ENCODE data around the gene ARHGEF38.

ARHGEF38 gene

DNA sequence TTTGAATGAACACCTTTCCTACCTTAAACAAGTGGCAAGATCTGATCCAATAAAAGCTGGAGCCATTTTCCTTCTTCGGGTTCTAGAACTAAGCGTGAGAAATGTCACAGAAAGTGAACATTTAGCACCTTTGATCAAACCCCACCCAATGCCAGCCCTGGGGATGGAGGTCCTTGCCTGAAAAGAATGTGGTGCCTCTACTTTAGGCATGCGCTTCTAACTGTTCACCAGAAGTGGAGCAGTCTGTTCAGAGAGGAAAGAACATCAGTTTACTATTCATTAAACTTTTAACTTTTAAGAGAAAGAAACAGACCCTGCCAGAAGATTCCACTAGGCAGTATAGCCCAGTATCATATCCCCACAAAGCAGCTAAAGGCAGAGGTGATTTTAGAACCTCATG, 80.2 kb downstream of the ARHGEF38 start:
- Histone ChIP-seq H3K79me2 (ENCODE audit: insufficient read depth, low read length) (no peaks in the 10 kb centered on the region), H3K9me3 (ENCODE audit: low read length) (no peaks in the 10 kb centered on the region), H3K9me2 (ENCODE audit: low read depth, low read length) (no peaks in the 10 kb centered on the region), H3K36me3 (ENCODE audit: insufficient read depth, low read length) (no peaks in the 10 kb centered on the region), H3K27ac (ENCODE audit: low read depth, low read length, poor library complexity, severe bottlenecking) (peak overlapping the region; percentile 7), H3K4me1 (ENCODE audit: insufficient read depth, low read length, severe bottlenecking) (peaks cover 52% of the 10 kb centered on the region), H3K4me3 (ENCODE audit: low read depth, low read length, poor library complexity, severe bottlenecking) (no peak overlapping the region), H3K27me3 (ENCODE audit: insufficient read depth, low read length) (no peaks in the 10 kb centered on the region), H3F3A (ENCODE audit: insufficient read depth, low read length) (no peaks in the 10 kb centered on the region; the same call in 1 of the 2 replicates), H2AFZ (ENCODE audit: low read length) (no peak overlapping the region), H3K4me2 (ENCODE audit: low read length) (no peak overlapping the region), H3K9ac (ENCODE audit: low read length) (no peak overlapping the region), H4K20me1 (ENCODE audit: insufficient read depth, low read length) (no peaks in the 10 kb centered on the region)
- no peak for TF ChIP-seq EZH2 (IDR thresholded peaks at IDR 0.05; ENCODE audit: borderline replicate concordance, low read length)
- TF ChIP-seq, protein P1, sequence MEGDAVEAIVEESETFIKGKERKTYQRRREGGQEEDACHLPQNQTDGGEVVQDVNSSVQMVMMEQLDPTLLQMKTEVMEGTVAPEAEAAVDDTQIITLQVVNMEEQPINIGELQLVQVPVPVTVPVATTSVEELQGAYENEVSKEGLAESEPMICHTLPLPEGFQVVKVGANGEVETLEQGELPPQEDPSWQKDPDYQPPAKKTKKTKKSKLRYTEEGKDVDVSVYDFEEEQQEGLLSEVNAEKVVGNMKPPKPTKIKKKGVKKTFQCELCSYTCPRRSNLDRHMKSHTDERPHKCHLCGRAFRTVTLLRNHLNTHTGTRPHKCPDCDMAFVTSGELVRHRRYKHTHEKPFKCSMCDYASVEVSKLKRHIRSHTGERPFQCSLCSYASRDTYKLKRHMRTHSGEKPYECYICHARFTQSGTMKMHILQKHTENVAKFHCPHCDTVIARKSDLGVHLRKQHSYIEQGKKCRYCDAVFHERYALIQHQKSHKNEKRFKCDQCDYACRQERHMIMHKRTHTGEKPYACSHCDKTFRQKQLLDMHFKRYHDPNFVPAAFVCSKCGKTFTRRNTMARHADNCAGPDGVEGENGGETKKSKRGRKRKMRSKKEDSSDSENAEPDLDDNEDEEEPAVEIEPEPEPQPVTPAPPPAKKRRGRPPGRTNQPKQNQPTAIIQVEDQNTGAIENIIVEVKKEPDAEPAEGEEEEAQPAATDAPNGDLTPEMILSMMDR (IDR thresholded peaks at IDR 0.05; ENCODE audit: low read length), result 0 out of 2 replicates have a peak, but pooled peaks have one; percentile 24

DNA sequence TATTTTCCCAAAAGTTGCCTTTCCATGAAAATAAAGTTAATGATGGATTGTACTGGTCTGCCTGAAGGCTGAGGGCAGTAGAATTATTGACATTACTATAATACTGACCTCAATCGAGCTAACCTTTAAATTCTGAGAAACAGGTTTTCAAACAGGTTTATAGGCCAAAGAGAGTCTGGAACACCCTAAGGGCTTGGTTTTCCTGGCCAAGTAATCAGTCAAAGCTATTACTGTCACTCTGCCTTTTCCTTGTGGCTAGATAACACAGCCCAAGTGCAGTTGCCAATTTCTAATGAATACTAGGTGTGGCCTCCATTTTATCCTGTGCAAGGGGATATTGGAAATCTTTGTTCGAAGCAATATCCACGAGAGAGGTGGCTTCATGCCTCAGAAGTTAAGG, 80.8 kb downstream of the ARHGEF38 start:
- Histone ChIP-seq H3F3A (ENCODE audit: insufficient read depth, low read length) (no peaks in the 10 kb centered on the region; the same call in 1 of the 2 replicates), H3K27ac (ENCODE audit: low read depth, low read length, poor library complexity, severe bottlenecking) (no peak overlapping the region), H3K4me3 (ENCODE audit: low read depth, low read length, poor library complexity, severe bottlenecking) (no peak overlapping the region)

DNA sequence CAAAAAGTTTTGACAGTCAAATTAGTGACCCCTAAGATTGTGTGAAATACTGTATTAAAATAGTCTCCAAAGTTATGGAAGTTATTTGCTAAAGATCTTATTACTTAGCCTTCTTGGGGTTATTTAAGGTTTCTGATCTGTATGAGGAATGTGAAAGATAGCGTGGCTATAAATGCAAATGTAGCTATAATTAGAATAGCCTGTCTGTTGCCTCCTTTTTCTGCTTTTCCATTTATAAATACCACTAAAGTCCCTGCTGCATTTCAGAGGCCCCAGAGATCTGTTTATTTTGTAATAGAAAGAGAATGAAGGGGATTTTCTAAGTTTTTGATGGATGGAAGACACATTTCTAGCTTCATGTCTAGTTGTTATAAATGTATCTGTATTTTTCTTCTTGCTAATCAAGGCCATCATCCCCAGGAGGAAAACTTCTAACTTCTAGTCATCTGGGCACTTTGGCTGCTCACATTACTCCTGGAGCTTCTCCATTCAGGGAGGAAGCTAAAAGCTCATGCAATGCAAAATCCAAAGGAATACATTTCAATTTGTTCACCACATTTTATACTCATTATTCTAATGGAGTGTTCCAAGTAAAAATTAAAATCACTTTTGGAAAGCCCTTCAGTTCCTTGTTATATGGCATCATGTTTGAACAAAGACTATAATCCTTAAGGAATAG, 82.1 kb downstream of the ARHGEF38 start:
- H3K36me3 ChIP-seq (ENCODE audit: insufficient read depth, low read length), result no peaks in the 10 kb centered on the region
- no peaks in the 10 kb centered on the region for H3K79me2 ChIP-seq (ENCODE audit: insufficient read depth, low read length)
- no peaks in the 10 kb centered on the region for H3K9me2 ChIP-seq (ENCODE audit: low read depth, low read length)
- H3K4me2 ChIP-seq (ENCODE audit: low read length), result no peak overlapping the region
- TF ChIP-seq EZH2 (IDR thresholded peaks at IDR 0.05; ENCODE audit: borderline replicate concordance, low read length), result no peak
- TF ChIP-seq, protein P1 (IDR thresholded peaks at IDR 0.05; ENCODE audit: low read length), result no peak
- no peaks in the 10 kb centered on the region for H4K20me1 ChIP-seq (ENCODE audit: insufficient read depth, low read length)
- peak overlapping the region; percentile 37 for H3K27ac ChIP-seq (ENCODE audit: low read depth, low read length, poor library complexity, severe bottlenecking)
- H3K27me3 ChIP-seq (ENCODE audit: insufficient read depth, low read length), result no peaks in the 10 kb centered on the region
- no peak overlapping the region for H2AFZ ChIP-seq (ENCODE audit: low read length)
- no peak overlapping the region for H3K4me3 ChIP-seq (ENCODE audit: low read depth, low read length, poor library complexity, severe bottlenecking)
- H3K9ac ChIP-seq (ENCODE audit: low read length), result no peak overlapping the region
- no peaks in the 10 kb centered on the region for H3K9me3 ChIP-seq (ENCODE audit: low read length)
- H3F3A ChIP-seq (ENCODE audit: insufficient read depth, low read length), result no peaks in the 10 kb centered on the region; the same call in 1 of the 2 replicates
- peaks cover 62% of the 10 kb centered on the region for H3K4me1 ChIP-seq (ENCODE audit: insufficient read depth, low read length, severe bottlenecking)

More for the DNA sequence above, 80.8 kb downstream of the ARHGEF38 start:
- no peak for TF ChIP-seq EZH2 (IDR thresholded peaks at IDR 0.05; ENCODE audit: borderline replicate concordance, low read length)
- TF ChIP-seq, protein P1 (IDR thresholded peaks at IDR 0.05; ENCODE audit: low read length), result no peak
- H3K27me3 ChIP-seq (ENCODE audit: insufficient read depth, low read length), result no peaks in the 10 kb centered on the region
- no peak overlapping the region for H3K4me2 ChIP-seq (ENCODE audit: low read length)
- H3K4me1 ChIP-seq (ENCODE audit: insufficient read depth, low read length, severe bottlenecking), result peaks cover 55% of the 10 kb centered on the region
- no peak overlapping the region for H2AFZ ChIP-seq (ENCODE audit: low read length)
- H3K36me3 ChIP-seq (ENCODE audit: insufficient read depth, low read length), result no peaks in the 10 kb centered on the region
- no peaks in the 10 kb centered on the region for H3K9me3 ChIP-seq (ENCODE audit: low read length)
- H3K9me2 ChIP-seq (ENCODE audit: low read depth, low read length), result no peaks in the 10 kb centered on the region
- no peak overlapping the region for H3K9ac ChIP-seq (ENCODE audit: low read length)
- H4K20me1 ChIP-seq (ENCODE audit: insufficient read depth, low read length), result no peaks in the 10 kb centered on the region
- H3K79me2 ChIP-seq (ENCODE audit: insufficient read depth, low read length), result no peaks in the 10 kb centered on the region

All from OCI-LY1 (cell line).